Measurements from ENCODE around the gene ANKMY1.
"Not testable (repeated sequence)": the region's sequence is repeated elsewhere in the genome, so short reads cannot be mapped to it uniquely, and the experiment has no call there.

ANKMY1 gene

GRCh38 chr2:240551288-240551687 is 6.5 kb downstream of the ANKMY1 start:
- no peak for DNase-seq

GRCh38 chr2:240539906-240540305 is 17.9 kb downstream of the ANKMY1 start:
- no peak for DNase-seq

GRCh38 chr2:240539101-240539500 is 18.7 kb downstream of the ANKMY1 start:
- DNase-seq = not testable (repeated sequence)

- no peak for DNase-seq
These were observed 19.6 kb downstream of the ANKMY1 start for GRCh38 chr2:240538031-240538780.

GRCh38 chr2:240532031-240532775 is 25.6 kb downstream of the ANKMY1 start:
- no peak for DNase-seq

- DNase-seq = no peak
These were observed 26.8 kb downstream of the ANKMY1 start for GRCh38 chr2:240531038-240531437.

- DNase-seq = no peak
These were observed 27.6 kb downstream of the ANKMY1 start for GRCh38 chr2:240530181-240530580.

- no peak for DNase-seq
These were observed 28.3 kb downstream of the ANKMY1 start for GRCh38 chr2:240529344-240529999.

- no peak for DNase-seq
These were observed 29.3 kb downstream of the ANKMY1 start for GRCh38 chr2:240528406-240529040.

GRCh38 chr2:240527153-240527750 is 30.5 kb downstream of the ANKMY1 start:
- no peak for DNase-seq

GRCh38 chr2:240526521-240526920 is 31.3 kb downstream of the ANKMY1 start:
- DNase-seq = no peak

GRCh38 chr2:240525802-240526201 is 32.0 kb downstream of the ANKMY1 start:
- DNase-seq = no peak

- no peak for DNase-seq
These were observed 32.6 kb downstream of the ANKMY1 start for GRCh38 chr2:240524963-240525718.

GRCh38 chr2:240523451-240524281 is 34.1 kb downstream of the ANKMY1 start:
- DNase-seq = no peak

GRCh38 chr2:240522406-240522805 is 35.4 kb downstream of the ANKMY1 start:
- no peak for DNase-seq

- not testable (repeated sequence) for DNase-seq
These were observed 35.9 kb downstream of the ANKMY1 start for GRCh38 chr2:240521885-240522284.

- DNase-seq = no peak
These were observed 36.8 kb downstream of the ANKMY1 start for GRCh38 chr2:240520974-240521350.

GRCh38 chr2:240520130-240520973 is 37.4 kb downstream of the ANKMY1 start:
- DNase-seq = peak; percentile 11

GRCh38 chr2:240519396-240520129 is 38.2 kb downstream of the ANKMY1 start:
- no peak for DNase-seq

All from CD4-positive, alpha-beta T cell treated with Interleukin-17A for 4 hours (primary cell).